ENCODE data around the gene PLD2. TPM values are rescaled to one million over a fixed set of nuclear protein-coding genes. Genes with fewer than 3 reads are reported as not detected.
"Not testable (repeated sequence)": the region's sequence is repeated elsewhere in the genome, so short reads cannot be mapped to it uniquely, and the experiment has no call there.

Gene PLD2
- total RNA-seq, 2 donors from 2014 or later: 25.7 to 29.5 TPM

- intact Hi-C loops (cut with DNase I): no loop called here
- TF ChIP-seq POLR2AphosphoS5 (IDR thresholded peaks at IDR 0.05) (no peak), POLR2A (IDR thresholded peaks at IDR 0.05) (no peak)
- TF ChIP-seq, protein P1, sequence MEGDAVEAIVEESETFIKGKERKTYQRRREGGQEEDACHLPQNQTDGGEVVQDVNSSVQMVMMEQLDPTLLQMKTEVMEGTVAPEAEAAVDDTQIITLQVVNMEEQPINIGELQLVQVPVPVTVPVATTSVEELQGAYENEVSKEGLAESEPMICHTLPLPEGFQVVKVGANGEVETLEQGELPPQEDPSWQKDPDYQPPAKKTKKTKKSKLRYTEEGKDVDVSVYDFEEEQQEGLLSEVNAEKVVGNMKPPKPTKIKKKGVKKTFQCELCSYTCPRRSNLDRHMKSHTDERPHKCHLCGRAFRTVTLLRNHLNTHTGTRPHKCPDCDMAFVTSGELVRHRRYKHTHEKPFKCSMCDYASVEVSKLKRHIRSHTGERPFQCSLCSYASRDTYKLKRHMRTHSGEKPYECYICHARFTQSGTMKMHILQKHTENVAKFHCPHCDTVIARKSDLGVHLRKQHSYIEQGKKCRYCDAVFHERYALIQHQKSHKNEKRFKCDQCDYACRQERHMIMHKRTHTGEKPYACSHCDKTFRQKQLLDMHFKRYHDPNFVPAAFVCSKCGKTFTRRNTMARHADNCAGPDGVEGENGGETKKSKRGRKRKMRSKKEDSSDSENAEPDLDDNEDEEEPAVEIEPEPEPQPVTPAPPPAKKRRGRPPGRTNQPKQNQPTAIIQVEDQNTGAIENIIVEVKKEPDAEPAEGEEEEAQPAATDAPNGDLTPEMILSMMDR (IDR thresholded peaks at IDR 0.05): no peak
- no peak overlapping the region for H3K27ac ChIP-seq
- DNase-seq (ENCODE audit: low spot score): no peak
- no peak overlapping the region for H3K4me3 ChIP-seq
- 93% methylated on average over 13 of the region's 13 CpGs for WGBS
- peaks cover 0 to 6% of the 10 kb centered on the region in 2 donors for H3K36me3 ChIP-seq
- no peaks in the 10 kb centered on the region for H3K4me1 ChIP-seq (replicated peaks)
- no peaks in the 10 kb centered on the region for H3K9me3 ChIP-seq
- H3K27me3 ChIP-seq (replicated peaks; ENCODE audit: insufficient read depth): no peaks in the 10 kb centered on the region
These were observed 9.9 kb downstream of the PLD2 start for GRCh38 chr17:4816826-4817225.

DNA sequence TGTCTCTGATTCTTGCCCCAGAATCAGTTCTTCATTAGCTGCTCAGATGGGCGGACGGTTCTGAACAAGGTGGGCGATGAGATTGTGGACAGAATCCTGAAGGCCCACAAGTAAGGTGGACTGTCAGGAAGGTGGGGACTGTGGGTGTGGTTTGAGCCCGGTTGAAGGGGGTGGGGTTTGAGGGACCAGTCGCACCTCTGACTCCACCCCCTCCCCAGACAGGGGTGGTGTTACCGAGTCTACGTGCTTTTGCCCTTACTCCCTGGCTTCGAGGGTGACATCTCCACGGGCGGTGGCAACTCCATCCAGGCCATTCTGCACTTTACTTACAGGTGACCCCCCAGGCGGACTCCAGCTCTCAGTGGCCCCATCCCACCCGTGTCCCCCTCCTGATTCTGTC, 11.3 kb downstream of the PLD2 start:
- Histone ChIP-seq H3K4me3 (no peak overlapping the region), H3K27ac (no peak overlapping the region), H3K27me3 (replicated peaks; ENCODE audit: insufficient read depth) (no peaks in the 10 kb centered on the region), H3K9me3 (no peaks in the 10 kb centered on the region), H3K36me3 (peaks cover 0 to 6% of the 10 kb centered on the region in 2 donors), H3K4me1 (replicated peaks) (no peaks in the 10 kb centered on the region)
- 77% methylated on average over 12 of the region's 12 CpGs for WGBS
- intact Hi-C loops (cut with DNase I): no loop called here
- TF ChIP-seq, protein P1 (IDR thresholded peaks at IDR 0.05): no peak
- no peak for TF ChIP-seq POLR2A (IDR thresholded peaks at IDR 0.05)
- TF ChIP-seq POLR2AphosphoS5 (IDR thresholded peaks at IDR 0.05): no peak
- no peak for DNase-seq (ENCODE audit: low spot score)

DNA sequence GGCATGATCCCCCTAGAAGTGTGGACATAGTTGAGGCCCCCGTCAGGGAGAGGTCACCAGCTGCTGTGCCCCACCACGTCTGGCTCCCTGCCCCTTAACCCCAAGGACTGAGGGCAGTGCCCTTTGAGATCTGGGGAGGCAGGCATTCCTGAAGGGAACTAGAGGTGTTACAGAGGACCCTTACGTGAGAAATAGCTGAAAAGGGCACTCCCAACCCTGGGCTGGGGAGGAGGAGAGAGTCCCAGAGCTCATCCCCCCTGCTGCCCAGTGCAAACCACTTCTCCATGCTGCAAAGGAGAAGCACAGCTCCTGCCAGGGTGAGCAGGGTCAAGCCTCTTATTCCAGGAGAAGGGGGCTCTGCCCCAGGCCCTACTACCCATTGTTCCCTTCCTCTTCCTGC, 15.9 kb downstream of the PLD2 start:
- intact Hi-C loops (cut with DNase I): no loop called here

DNA sequence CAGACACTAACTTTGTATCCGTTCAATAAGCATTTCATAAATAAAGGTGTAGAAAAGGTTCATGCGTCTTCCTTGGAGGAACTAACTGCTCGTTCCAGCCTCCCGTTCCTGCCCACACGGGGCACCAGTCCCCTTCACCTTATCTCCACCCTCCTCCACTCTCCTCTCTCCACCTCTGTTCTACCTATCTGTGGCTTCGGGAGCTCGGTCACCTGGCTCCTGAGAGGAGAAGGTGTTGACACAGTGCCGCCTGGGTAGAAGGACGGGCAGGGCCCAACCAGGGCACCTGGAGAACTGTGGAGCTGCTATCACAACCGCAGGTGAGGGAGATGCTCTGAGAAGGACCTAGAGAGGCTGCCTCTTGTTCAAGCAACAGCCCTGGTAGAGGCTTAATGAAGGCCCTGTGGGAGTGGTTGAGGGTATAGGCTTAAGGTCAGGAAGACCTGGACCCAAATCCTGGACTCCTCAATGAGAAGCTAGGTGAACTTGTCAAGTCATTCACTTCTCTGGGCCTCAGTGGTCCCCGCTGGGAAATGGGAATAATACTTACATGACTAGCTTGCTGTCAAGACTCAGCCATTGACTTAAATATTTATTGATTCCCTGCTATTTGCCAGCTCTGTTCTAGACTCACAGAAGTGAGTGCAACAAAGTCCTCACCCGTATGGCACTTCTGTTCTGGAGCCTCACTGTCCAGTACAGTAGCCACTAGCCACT, 16.6 kb downstream of the PLD2 start:
- H3K36me3 ChIP-seq: no peaks in the 10 kb centered on the region
- TF ChIP-seq POLR2AphosphoS5 (IDR thresholded peaks at IDR 0.05) (no peak), POLR2A (IDR thresholded peaks at IDR 0.05) (no peak)
- TF ChIP-seq, protein P1 (IDR thresholded peaks at IDR 0.05): no peak

More for the DNA sequence above, 15.9 kb downstream of the PLD2 start:
- Histone ChIP-seq H3K9me3 (no peaks in the 10 kb centered on the region), H3K27me3 (replicated peaks; ENCODE audit: insufficient read depth) (no peaks in the 10 kb centered on the region), H3K27ac (no peak overlapping the region), H3K4me3 (no peak overlapping the region), H3K36me3 (no peaks in the 10 kb centered on the region), H3K4me1 (replicated peaks) (no peaks in the 10 kb centered on the region)
- no peak for DNase-seq (ENCODE audit: low spot score)
- TF ChIP-seq POLR2AphosphoS5 (IDR thresholded peaks at IDR 0.05) (no peak), POLR2A (IDR thresholded peaks at IDR 0.05) (no peak)
- TF ChIP-seq, protein P1 (IDR thresholded peaks at IDR 0.05): no peak
- 70% methylated on average over 3 of the region's 3 CpGs for WGBS

GRCh38 chr17:4827399-4827798, 20.4 kb downstream of the PLD2 start:
- WGBS: 61% methylated on average over 8 of the region's 8 CpGs
- H3K27me3 ChIP-seq (replicated peaks; ENCODE audit: insufficient read depth): no peaks in the 10 kb centered on the region
- no peak overlapping the region for H3K4me3 ChIP-seq
- intact Hi-C loops (cut with DNase I): no loop called here
- TF ChIP-seq POLR2AphosphoS5 (IDR thresholded peaks at IDR 0.05) (no peak), POLR2A (IDR thresholded peaks at IDR 0.05) (no peak)
- TF ChIP-seq, protein P1 (IDR thresholded peaks at IDR 0.05): no peak
- no peaks in the 10 kb centered on the region for H3K9me3 ChIP-seq
- no peaks in the 10 kb centered on the region for H3K36me3 ChIP-seq
- DNase-seq (ENCODE audit: low spot score): no peak
- no peak overlapping the region for H3K27ac ChIP-seq
- no peaks in the 10 kb centered on the region for H3K4me1 ChIP-seq (replicated peaks)

More for the DNA sequence above, 16.6 kb downstream of the PLD2 start:
- Histone ChIP-seq H3K27ac (no peak overlapping the region), H3K4me3 (no peak overlapping the region), H3K4me1 (replicated peaks) (no peaks in the 10 kb centered on the region), H3K27me3 (replicated peaks; ENCODE audit: insufficient read depth) (no peaks in the 10 kb centered on the region), H3K9me3 (no peaks in the 10 kb centered on the region)
- intact Hi-C loops (cut with DNase I): no loop called here
- WGBS: 67% methylated on average over 12 of the region's 12 CpGs
- no peak for DNase-seq (ENCODE audit: low spot score)

DNA sequence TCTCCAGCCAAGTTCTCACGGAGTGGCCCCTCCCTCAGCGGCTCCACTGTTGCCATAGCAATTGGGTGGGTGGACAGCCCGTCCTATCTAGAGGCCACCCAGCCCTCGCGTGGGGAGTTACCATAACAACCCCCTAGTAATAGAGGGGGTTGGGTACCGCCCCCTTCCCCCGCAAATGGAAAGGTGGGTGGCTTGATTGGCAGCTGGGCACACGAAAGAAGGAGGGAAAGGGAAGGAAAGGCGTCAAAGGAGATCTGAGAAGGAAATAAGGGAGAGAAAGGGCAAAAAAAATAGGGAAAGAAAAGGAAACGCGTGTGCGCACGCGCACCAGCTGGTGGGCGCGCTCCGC, 25.9 kb downstream of the PLD2 start:
- DNase-seq (ENCODE audit: low spot score); H3K27me3 ChIP-seq (replicated peaks; ENCODE audit: insufficient read depth); H3K4me1 ChIP-seq (replicated peaks); intact Hi-C loops (cut with DNase I); H3K36me3 ChIP-seq; H3K9me3 ChIP-seq: not testable (repeated sequence)
- WGBS: 1% methylated on average over 15 of the region's 17 CpGs
- peak overlapping the region; percentile 82 to 95 for H3K4me3 ChIP-seq
- H3K27ac ChIP-seq: peak overlapping the region; percentile 83 to 90

All from prostate gland (tissue), 2 donors.